Fibroblast of skin of scalp (primary cell): ENCODE measurements around the gene NACC2.

Source experiments
- DNase-seq: peaks from one replicate; pipeline ENCODE4 v3.0.0-alpha.2; 2013

The NACC2 gene

DNA sequence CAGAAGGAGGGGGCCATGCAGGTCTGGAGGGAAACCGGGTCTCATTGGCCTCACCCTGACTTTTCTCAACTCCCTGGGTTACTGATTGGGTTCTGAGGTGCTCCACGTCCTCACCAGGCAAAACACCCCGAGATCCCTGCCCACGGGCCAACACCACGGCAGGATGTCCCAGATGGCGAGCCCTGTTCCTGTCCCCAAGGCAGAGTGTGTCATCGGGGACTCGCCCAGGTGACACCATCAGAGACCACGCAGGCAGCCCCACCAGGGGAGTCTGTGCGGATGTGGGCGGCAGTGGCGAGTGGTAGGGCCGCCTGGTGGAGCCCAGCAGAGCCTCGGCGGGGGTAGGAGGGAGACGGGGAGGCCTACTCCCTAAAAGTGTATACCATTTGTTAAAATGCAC, 74.9 kb downstream of the NACC2 start:
- DNase-seq = no peak

GRCh38 chr9:136019681-136020060, 75.4 kb downstream of the NACC2 start:
- no peak for DNase-seq

DNA sequence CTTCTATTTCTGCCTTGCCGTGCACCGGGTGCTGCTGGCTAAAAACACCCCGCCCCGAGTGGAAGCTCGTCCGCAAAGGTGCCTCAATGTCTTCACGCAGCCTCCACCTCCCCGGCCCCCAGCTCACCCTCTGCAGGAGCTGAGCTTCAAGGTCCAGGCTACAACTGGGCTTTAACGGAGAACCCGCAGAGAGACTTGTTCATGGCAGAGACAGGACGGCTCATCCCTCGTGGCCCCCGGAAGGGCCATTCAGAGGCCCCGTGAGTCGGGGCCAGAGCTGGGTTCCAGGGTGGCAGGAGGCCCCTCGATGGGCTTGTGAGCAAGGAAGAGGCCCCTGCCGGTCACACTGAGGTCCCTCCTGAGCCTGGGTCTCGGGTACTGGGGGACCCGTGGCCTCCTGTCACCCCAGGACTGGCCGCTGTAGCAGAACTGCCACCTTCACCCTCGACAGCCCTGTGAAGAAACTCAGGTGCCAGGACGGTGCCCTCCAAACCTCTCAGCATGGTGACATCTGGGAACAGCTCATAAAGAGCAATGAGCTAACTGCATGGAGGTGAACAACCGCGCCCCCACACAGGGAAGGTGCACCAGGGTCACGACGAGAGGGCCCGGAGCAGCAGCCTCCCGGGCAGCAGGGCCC, 75.9 kb downstream of the NACC2 start:
- no peak for DNase-seq

DNA sequence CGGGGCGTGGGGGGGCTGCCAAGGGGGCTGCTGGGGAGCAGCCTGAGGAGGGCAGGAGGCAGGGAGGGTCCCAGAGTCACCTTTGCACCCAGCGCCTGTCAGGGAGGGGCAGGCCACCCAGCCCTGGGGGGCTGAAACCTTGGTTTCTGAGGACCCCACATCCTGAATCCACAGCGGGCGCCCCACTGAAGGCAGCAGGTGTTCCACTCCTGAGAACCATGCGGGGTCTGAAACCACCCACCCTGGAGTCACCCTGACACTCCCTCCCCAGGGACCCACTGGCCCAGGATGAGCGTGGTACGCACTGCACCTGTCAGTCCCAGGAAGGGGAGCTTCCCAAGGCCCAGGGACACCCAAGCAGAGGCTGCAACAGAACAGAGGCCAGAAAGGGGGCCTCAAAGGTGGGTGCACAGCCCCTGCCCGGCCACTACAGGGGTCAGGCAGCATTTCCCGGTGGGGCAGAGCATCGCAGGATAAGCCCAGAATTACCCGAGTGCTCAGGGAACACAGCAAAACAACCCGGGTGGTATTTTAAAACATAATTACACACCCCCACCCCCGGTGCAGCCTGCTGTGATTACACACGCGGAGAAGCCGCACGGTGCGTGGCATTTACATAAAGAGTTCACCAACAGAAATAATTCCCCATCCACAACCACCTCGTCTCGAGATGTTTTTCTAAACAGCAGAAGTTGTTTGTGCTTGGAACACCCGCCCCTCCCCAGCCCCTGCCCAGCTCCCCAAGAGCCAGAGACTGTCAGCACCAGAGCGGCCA, 76.6 kb downstream of the NACC2 start:
- DNase-seq = no peak

GRCh38 chr9:136017289-136018190, 77.5 kb downstream of the NACC2 start:
- DNase-seq = no peak

- DNase-seq = no peak
Observed at GRCh38 chr9:136016572-136017288, 78.4 kb downstream of the NACC2 start.

DNA sequence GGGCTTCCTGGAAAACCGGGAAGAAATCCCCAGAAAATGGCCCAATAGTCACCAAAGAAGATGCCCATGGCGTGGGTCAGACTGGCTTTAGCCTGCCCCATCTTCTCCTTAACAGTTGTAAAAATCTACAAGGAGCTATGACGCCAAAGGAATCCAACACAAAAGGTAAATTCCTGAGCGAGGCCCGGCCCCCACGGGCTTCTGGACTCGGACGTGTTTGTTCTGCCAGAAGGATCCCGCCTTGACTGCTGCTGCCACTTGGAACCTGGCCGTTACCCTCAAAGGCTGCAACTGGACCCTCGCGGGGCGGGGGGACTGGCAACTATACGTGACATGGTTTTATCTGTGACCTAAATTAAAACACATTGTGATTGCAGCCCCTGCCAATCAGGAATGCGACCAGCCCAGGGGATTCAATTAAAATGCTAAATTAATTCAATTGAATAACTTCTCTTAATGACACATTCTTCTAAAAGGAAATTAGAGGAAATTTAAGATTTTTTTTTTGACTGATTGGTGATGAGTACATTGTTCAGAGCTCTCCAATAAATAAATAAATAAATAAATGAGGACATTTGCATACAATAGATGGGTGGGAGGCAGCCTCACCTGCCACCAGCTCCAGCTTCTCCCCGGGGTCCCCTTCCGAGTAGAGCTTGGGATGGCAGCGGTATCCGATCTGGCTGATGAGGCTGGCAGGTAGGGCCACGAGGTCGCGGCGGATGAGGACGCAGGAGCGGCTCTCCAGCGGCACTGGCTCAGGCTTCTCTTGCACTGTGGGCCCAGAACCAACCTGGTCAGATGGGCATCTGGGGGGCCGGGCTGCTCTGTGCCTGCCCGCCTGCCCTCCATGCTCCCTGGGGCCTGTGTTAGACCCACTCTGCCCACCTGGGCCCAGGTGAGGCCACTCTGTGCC, 79.2 kb downstream of the NACC2 start:
- no peak for DNase-seq

GRCh38 chr9:136014924-136015633, 80.0 kb downstream of the NACC2 start:
- DNase-seq = no peak

DNA sequence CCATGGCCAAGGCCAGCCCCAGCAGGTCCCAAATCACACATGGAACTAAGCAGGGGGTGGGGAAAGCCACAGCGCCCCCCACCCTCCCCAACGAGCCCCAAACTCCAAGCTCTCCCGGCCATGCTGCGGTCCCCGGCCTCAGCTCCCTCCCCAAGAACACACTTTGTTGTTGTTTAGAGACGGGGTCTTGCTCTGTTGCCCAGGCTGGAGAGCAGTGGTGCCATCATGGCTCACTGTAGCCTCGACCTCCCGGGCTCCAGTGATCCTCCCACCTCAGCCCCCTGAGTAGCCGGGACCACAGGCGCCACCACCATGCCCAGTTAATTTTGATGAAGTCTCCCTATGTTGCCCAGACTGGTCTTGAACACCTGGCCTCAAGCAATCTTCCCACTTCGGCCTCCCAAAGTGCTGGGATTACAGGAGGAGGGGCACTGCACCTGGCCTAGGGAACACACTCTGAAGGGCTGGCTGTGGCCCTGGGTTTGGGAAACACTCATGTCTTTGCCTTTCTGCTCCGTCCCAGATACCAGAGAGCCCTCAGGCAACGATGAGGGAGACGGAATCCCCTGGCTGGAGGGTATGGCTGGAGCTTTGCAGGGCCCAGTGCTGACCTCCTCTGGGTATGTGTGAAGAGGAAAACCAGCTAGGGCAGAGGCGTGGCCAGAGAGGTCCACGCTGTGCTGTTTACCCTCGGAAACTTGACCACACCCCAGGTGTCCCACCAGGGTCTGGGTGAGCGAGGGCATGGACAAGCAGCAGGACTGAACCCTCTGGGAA, 80.8 kb downstream of the NACC2 start:
- DNase-seq = no peak

DNA sequence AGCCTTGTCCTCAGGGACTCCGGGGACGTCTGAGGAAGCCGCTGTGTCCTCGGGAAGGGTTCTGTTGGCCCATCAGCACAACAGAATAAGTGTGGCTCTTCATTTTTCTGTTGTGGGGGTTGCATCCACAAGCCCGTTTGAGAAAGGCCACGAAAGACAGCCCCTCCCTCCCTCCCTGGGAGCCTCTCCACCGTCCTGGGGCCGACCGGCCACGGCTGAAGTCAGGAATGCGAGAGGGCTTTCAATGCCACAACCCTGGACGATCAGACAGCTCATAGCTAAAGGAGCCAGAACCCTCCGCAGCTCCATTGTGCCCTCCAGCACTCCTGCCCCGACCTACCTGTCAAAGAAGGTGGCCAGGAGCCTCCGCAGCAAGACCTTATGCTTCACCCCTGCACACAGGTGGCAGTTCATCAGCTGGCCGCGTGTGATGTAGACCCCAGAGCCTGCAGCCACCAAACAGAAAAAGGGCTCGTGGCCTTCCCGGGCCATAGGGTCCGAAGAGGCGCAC, 81.5 kb downstream of the NACC2 start:
- DNase-seq = no peak

DNA sequence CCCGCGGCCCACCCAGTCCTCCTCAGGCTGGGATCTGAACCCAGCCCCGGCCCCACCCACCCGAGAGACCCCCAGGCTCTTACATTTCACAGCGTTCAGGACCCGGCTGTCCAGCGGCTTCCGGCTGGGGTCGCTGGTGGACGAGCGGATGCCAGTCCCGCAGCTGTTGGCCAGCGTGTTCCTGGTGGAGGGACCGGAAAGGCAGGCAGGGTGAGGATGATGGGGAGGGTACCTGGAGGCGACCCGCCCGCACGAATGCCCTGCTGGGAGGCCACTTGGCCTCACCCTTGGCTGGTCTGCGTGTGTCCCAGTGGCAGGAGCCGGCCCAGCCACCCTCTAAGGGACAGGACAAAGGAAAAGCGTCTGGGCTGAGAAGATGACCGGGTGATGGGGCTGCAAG, 82.0 kb downstream of the NACC2 start:
- no peak for DNase-seq

- DNase-seq = peak; percentile 23
Observed at GRCh38 chr9:136012651-136013050, 82.4 kb downstream of the NACC2 start.

GRCh38 chr9:136011703-136012496, 83.2 kb downstream of the NACC2 start:
- DNase-seq = peak; percentile 33

- no peak for DNase-seq
Observed at GRCh38 chr9:136011376-136011702, 83.8 kb downstream of the NACC2 start.

- no peak for DNase-seq
Observed at GRCh38 chr9:136010615-136011361, 84.3 kb downstream of the NACC2 start.

- no peak for DNase-seq
Observed at GRCh38 chr9:136010176-136010575, 84.9 kb downstream of the NACC2 start.

- DNase-seq = no peak
Observed at GRCh38 chr9:136009516-136009915, 85.6 kb downstream of the NACC2 start.

DNA sequence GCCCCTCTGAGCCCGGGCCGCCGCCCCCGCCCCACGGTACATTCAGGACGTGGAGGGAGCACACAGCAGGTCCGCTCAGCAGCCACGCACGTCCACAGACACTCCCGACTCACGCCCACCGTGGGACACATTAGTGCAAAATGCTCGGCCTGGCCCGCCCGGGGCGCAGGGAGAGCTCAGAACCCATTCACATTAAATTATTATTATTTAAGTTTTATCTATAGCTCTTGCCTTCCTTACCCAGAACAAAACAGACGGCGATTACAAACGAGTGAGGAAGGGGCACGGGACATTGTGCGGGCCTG, 86.4 kb downstream of the NACC2 start:
- no peak for DNase-seq
